ENCODE measurements around the gene ZNF81. TPM values are rescaled to one million over a fixed set of nuclear protein-coding genes. Genes with fewer than 3 reads are reported as not detected.

ZNF81 gene
- total RNA-seq, 1 experiment from 2014 or later: 9.5 TPM

DNA sequence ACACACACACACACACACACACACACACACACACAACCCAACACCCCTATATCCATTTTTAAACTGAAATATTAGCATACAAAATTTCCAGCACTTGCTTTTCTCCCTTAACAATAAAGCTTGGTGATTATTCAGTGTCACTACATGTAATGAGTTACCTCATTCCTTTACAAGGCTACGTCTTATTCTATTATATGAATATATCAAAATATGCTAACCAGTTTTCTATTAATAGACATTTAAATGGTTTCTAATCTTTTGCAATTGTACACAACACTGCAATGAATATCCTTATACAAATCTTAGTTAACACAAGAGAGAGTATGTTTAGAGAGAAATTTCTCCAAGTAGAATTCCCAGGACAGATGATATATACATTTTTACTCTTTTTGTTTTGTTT is 14.2 kb downstream of the ZNF81 start:
- Mint-ChIP-seq H3K9me3 (ENCODE audit: unreplicated experiment) (no peaks in the 10 kb centered on the region), H3K27me3 (ENCODE audit: insufficient read depth, unreplicated experiment) (no peaks in the 10 kb centered on the region), H3K27ac (ENCODE audit: unreplicated experiment) (no peak overlapping the region), H3K36me3 (ENCODE audit: insufficient read depth, unreplicated experiment) (peaks cover 13% of the 10 kb centered on the region), H3K4me1 (ENCODE audit: low read depth, unreplicated experiment) (no peaks in the 10 kb centered on the region), H3K4me3 (ENCODE audit: unreplicated experiment) (no peak overlapping the region)
- DNase-seq: no peak
- TF ChIP-seq, protein P1, sequence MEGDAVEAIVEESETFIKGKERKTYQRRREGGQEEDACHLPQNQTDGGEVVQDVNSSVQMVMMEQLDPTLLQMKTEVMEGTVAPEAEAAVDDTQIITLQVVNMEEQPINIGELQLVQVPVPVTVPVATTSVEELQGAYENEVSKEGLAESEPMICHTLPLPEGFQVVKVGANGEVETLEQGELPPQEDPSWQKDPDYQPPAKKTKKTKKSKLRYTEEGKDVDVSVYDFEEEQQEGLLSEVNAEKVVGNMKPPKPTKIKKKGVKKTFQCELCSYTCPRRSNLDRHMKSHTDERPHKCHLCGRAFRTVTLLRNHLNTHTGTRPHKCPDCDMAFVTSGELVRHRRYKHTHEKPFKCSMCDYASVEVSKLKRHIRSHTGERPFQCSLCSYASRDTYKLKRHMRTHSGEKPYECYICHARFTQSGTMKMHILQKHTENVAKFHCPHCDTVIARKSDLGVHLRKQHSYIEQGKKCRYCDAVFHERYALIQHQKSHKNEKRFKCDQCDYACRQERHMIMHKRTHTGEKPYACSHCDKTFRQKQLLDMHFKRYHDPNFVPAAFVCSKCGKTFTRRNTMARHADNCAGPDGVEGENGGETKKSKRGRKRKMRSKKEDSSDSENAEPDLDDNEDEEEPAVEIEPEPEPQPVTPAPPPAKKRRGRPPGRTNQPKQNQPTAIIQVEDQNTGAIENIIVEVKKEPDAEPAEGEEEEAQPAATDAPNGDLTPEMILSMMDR (IDR thresholded peaks at IDR 0.05; ENCODE audit: insufficient read depth in 1 of 2, low read depth in 1 of 2, low read length in 1 of 2, severe bottlenecking in 1 of 2, unreplicated experiment in 1 of 2): no peak
- Histone ChIP-seq H3K36me3 (ENCODE audit: control insufficient read depth, insufficient read depth, low read length) (no peaks in the 10 kb centered on the region), H3K4me1 (no peaks in the 10 kb centered on the region), H3K4me3 (ENCODE audit: low read depth, low read length) (no peak overlapping the region), H3K9me3 (no peaks in the 10 kb centered on the region), H3K27me3 (replicated peaks; ENCODE audit: control insufficient read depth, insufficient read depth, low read length) (no peaks in the 10 kb centered on the region)
- no TSS peak for BruUV-seq (replicated peaks)
- ChIA-PET CTCF (no interaction called here), POLR2A (no interaction called here)
- intact Hi-C loops (cut with micrococcal nuclease; ENCODE audit: unreplicated experiment): no loop called here

DNA sequence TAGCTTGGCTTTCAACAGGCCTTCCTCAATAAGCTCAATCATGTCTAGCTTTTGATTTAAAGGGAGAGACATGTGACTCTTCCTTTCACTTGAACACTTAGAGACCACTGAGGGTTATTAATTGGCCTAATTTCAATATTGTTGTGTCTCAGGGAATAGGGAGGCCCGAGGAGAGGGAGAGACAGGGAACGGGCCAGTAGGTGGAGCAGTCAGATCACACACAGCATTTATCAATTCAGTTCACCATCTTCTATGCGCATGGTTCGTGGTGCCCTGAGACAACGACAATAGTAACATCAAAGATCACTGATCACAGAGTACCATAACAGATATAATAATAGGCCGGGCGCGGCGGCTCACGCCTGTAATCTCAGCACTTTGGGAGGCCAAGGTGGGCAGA is 17.8 kb downstream of the ZNF81 start:
- Histone ChIP-seq H3K27me3 (replicated peaks; ENCODE audit: control insufficient read depth, insufficient read depth, low read length) (no peaks in the 10 kb centered on the region), H3K36me3 (ENCODE audit: control insufficient read depth, insufficient read depth, low read length) (no peaks in the 10 kb centered on the region), H3K4me1 (no peaks in the 10 kb centered on the region), H3K9me3 (no peaks in the 10 kb centered on the region), H3K4me3 (ENCODE audit: low read depth, low read length) (no peak overlapping the region)
- peaks cover 5% of the 10 kb centered on the region for H3K36me3 Mint-ChIP-seq (ENCODE audit: insufficient read depth, unreplicated experiment)
- H3K9me3 Mint-ChIP-seq (ENCODE audit: unreplicated experiment): no peaks in the 10 kb centered on the region
- BruUV-seq (replicated peaks): no TSS peak
- no peak overlapping the region for H3K4me3 Mint-ChIP-seq (ENCODE audit: unreplicated experiment)
- H3K4me1 Mint-ChIP-seq (ENCODE audit: low read depth, unreplicated experiment): no peaks in the 10 kb centered on the region
- POLR2A ChIA-PET: no interaction called here
- peak in 1 of 2 experiments; percentile 13 for DNase-seq
- no peaks in the 10 kb centered on the region for H3K27me3 Mint-ChIP-seq (ENCODE audit: insufficient read depth, unreplicated experiment)
- CTCF ChIA-PET: no interaction called here
- intact Hi-C loops (cut with micrococcal nuclease; ENCODE audit: unreplicated experiment): no loop called here
- H3K27ac Mint-ChIP-seq (ENCODE audit: unreplicated experiment): no peak overlapping the region
- TF ChIP-seq, protein P1 (IDR thresholded peaks at IDR 0.05; ENCODE audit: insufficient read depth in 1 of 2, low read depth in 1 of 2, low read length in 1 of 2, severe bottlenecking in 1 of 2, unreplicated experiment in 1 of 2): peak in 1 of 2 experiments; percentile 39

DNA sequence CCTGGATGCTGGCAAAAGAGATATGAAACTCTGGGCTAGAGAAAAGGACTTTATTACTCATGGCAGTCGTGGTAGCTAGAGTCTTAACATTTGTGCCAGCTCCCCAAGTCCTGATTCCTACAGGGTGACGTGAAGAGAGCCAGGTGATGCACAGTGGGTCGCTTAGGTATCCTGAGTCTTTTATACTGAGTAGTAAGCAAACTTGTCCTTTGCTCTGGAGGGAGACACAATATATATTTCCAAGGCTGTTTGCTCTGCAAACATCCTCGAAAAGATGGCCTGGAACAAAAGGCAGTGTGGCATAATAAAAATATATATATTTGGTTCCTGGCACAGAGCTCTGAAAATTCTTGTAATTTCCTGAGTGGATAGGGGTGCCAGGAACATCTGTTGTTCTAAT is 23.0 kb downstream of the ZNF81 start:
- H3K27ac Mint-ChIP-seq (ENCODE audit: unreplicated experiment): no peak overlapping the region
- DNase-seq: no peak
- no peak overlapping the region for H3K4me3 ChIP-seq (ENCODE audit: low read depth, low read length)
- TF ChIP-seq, protein P1 (IDR thresholded peaks at IDR 0.05; ENCODE audit: insufficient read depth in 1 of 2, low read depth in 1 of 2, low read length in 1 of 2, severe bottlenecking in 1 of 2, unreplicated experiment in 1 of 2): no peak
- H3K27me3 Mint-ChIP-seq (ENCODE audit: insufficient read depth, unreplicated experiment): no peaks in the 10 kb centered on the region
- H3K36me3 Mint-ChIP-seq (ENCODE audit: insufficient read depth, unreplicated experiment): no peaks in the 10 kb centered on the region
- no peaks in the 10 kb centered on the region for H3K4me1 ChIP-seq
- H3K4me3 Mint-ChIP-seq (ENCODE audit: unreplicated experiment): no peak overlapping the region
- ChIA-PET POLR2A (no interaction called here), CTCF (no interaction called here)
- no peaks in the 10 kb centered on the region for H3K27me3 ChIP-seq (replicated peaks; ENCODE audit: control insufficient read depth, insufficient read depth, low read length)
- H3K36me3 ChIP-seq (ENCODE audit: control insufficient read depth, insufficient read depth, low read length): no peaks in the 10 kb centered on the region
- no peaks in the 10 kb centered on the region for H3K9me3 ChIP-seq
- no peaks in the 10 kb centered on the region for H3K4me1 Mint-ChIP-seq (ENCODE audit: low read depth, unreplicated experiment)
- H3K9me3 Mint-ChIP-seq (ENCODE audit: unreplicated experiment): no peaks in the 10 kb centered on the region
- intact Hi-C loops (cut with micrococcal nuclease; ENCODE audit: unreplicated experiment): no loop called here
- BruUV-seq (replicated peaks): no TSS peak
